Pancreas (tissue), 10 donors: ENCODE data around the gene GIMAP7. TPM values are rescaled to one million over a fixed set of nuclear protein-coding genes. Genes with fewer than 3 reads are reported as not detected.
"Not testable (repeated sequence)": the region's sequence is repeated elsewhere in the genome, so short reads cannot be mapped to it uniquely, and the experiment has no call there.

Experiments
- ATAC-seq, 4 donors: fragments of 200-7000 bp; cut with Tn5 transposase; one replicate each; pipeline versions ENCODE4 v1.8.0 to v1.9.1; 2020; ENCODE audit warnings: mild to moderate bottlenecking in 4 of 4, moderate library complexity in 4 of 4
- DNase-seq, 6 donors: peaks; one replicate each; pipeline ENCODE4 v3.0.0-alpha.2; 2020
- FAIRE-seq: peaks from 2 replicates; lab custom pipeline; 2012; peaks lifted over from hg19 to GRCh38; lab: Jason Lieb, UNC
- H3K27ac ChIP-seq, 4 donors: fragments of 200-600 bp; sonication (generic); 1 replicate in 3 of 4; 2 replicates in 1 of 4; pipeline versions ENCODE4 v1.5.0 to v1.8.0; 2020
- H3K27me3 ChIP-seq, 4 donors: fragments of 200-600 bp; one replicate each; pipeline ENCODE4 v1.8.0; 2021
- H3K36me3 ChIP-seq, 3 donors: fragments of 200-600 bp; sonication (generic) in 1 of 3; one replicate each; pipeline versions ENCODE4 v1.5.0 to v1.8.0; 2020 to 2021
- H3K4me1 ChIP-seq, 3 donors: fragments of 200-600 bp; one replicate each; pipeline ENCODE4 v1.8.0; 2021
- H3K4me3 ChIP-seq, 4 donors: fragments of 200-600 bp; sonication (generic) in 2 of 4; one replicate each; pipeline versions ENCODE4 v1.5.0 to v1.8.0; 2020 to 2021
- H3K9me3 ChIP-seq, 4 donors: fragments of 200-600 bp; one replicate each; pipeline ENCODE4 v1.8.0; 2021
- WGBS, 2 donors: extraction: QIAGEN DNeasy Blood & Tissue Kit; methylation state at CpG; one replicate each; pipeline ENCODE4 v1.1.7; 2013; 5-methylcytosine and 5-hydroxymethylcytosine counted together
- intact Hi-C, 3 donors: fragments of 100-400 bp; cut with DNase I; formaldehyde crosslinking; loops; one replicate each; pipeline versions ENCODE4 v1.11.1 to v1.14.2; 2022
- polyA plus RNA-seq, 2 donors: library from polyadenylated mRNA; stranded (reverse); fragments of 200-250 nt; gene quantifications; one replicate each; pipeline ENCODE4 v1.2.3, GENCODE V29; 2013
- total RNA-seq, 6 donors: library from RNA; stranded (reverse); fragmentation: NEBNext Ultra II Directional in 4 of 6; extraction: Animal tissue kit (Norgen Biotek cat#: 25700) in 4 of 6; gene quantifications; one replicate each; pipeline versions ENCODE4 v1.2.1 to v1.2.4, GENCODE V29; 2021 to 2023
- TF ChIP-seq, protein P1 (sequence below), 4 donors: fragments of 200-600 bp; sonication (generic) in 3 of 4; IDR thresholded peaks; one replicate each; pipeline versions ENCODE4 v1.5.0 to v1.8.0; 2021; ENCODE audit warnings: antibody characterized with exemption in 4 of 4
- donor health status: healthy with polysubstance abuse.
- donor health status: DM: no; HTN: no; CAD: no; lungs with moderate emphysema.
- donor health status: DM: no; HTN: no; CAD: no.
- donor health status: control.
- donor health status: control.
- donor health status: Bipolar disorder and iron deficiency.
- donor health status: DM: yes; HTN: yes; CAD: no.
- donor health status: DM: no; HTN: no; CAD: no.
- donor health status: DM: no; HTN: no; CAD: no.
- donor health status: DM: yes; HTN: yes; CAD: no.

Gene GIMAP7
- total and polyA plus RNA-seq, 8 donors: 1.1 to 12.3 (median 4.8) TPM

- no peaks in the 10 kb centered on the region for H3K9me3 ChIP-seq
- ATAC-seq (peak in 1 of 4 donors; percentile 37), FAIRE-seq (no peak), DNase-seq (no peak)
- H3K4me1 ChIP-seq: no peaks in the 10 kb centered on the region
- TF ChIP-seq, protein P1, sequence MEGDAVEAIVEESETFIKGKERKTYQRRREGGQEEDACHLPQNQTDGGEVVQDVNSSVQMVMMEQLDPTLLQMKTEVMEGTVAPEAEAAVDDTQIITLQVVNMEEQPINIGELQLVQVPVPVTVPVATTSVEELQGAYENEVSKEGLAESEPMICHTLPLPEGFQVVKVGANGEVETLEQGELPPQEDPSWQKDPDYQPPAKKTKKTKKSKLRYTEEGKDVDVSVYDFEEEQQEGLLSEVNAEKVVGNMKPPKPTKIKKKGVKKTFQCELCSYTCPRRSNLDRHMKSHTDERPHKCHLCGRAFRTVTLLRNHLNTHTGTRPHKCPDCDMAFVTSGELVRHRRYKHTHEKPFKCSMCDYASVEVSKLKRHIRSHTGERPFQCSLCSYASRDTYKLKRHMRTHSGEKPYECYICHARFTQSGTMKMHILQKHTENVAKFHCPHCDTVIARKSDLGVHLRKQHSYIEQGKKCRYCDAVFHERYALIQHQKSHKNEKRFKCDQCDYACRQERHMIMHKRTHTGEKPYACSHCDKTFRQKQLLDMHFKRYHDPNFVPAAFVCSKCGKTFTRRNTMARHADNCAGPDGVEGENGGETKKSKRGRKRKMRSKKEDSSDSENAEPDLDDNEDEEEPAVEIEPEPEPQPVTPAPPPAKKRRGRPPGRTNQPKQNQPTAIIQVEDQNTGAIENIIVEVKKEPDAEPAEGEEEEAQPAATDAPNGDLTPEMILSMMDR (IDR thresholded peaks at IDR 0.05): no peak
- WGBS, 2 donors: 80 to 85% methylated on average over 1 of the region's 1 CpG
- no peak overlapping the region for H3K4me3 ChIP-seq
- no peak overlapping the region for H3K27ac ChIP-seq
- H3K36me3 ChIP-seq: no peaks in the 10 kb centered on the region
- H3K27me3 ChIP-seq: peaks cover 0 to 5% (median 1%) of the 10 kb centered on the region in 4 donors
- intact Hi-C loops: no loop called here
Measured at GRCh38 chr7:150489782-150490181, 24.9 kb upstream of the GIMAP7 start.

DNA sequence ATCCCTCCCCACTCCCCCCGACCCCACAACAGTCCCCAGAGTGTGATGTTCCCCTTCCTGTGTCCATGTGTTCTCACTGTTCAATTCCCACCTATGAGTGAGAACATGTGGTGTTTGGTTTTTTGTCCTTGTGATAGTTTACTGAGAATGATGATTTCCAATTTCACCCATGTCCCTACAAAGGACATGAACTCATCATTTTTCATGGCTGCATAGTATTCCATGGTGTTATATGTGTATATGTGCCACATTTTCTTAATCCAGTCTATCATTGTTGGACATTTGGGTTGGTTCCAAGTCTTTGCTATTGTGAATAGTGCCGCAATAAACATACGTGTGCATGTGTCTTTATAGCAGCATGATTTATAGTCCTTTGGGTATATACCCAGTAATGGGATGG lies 21.2 kb upstream of the GIMAP7 start:
- H3K27ac ChIP-seq, ATAC-seq, DNase-seq, H3K4me1 ChIP-seq, H3K27me3 ChIP-seq, intact Hi-C loops, H3K36me3 ChIP-seq, H3K4me3 ChIP-seq, FAIRE-seq, H3K9me3 ChIP-seq: not testable (repeated sequence)
- WGBS, 2 donors: 18 to 34% methylated on average over 1 to 2 of the region's 3 CpGs

GRCh38 chr7:150502519-150502918 lies 12.2 kb upstream of the GIMAP7 start:
- ATAC-seq: no peak
- H3K27ac ChIP-seq: no peak overlapping the region
- FAIRE-seq: no peak

GRCh38 chr7:150503155-150503554 lies 11.5 kb upstream of the GIMAP7 start:
- no peaks in the 10 kb centered on the region for H3K4me1 ChIP-seq
- H3K27ac ChIP-seq: no peak overlapping the region
- ATAC-seq: no peak
- TF ChIP-seq, protein P1 (IDR thresholded peaks at IDR 0.05): no peak
- H3K9me3 ChIP-seq: no peaks in the 10 kb centered on the region
- no peak overlapping the region for H3K4me3 ChIP-seq
- DNase-seq: no peak
- WGBS, 2 donors: 72 to 78% methylated on average over 4 of the region's 4 CpGs
- H3K36me3 ChIP-seq: no peaks in the 10 kb centered on the region
- FAIRE-seq: no peak
- H3K27me3 ChIP-seq: no peaks in the 10 kb centered on the region
- intact Hi-C loops: no loop called here

More at GRCh38 chr7:150502519-150502918, 12.2 kb upstream of the GIMAP7 start:
- Histone ChIP-seq H3K36me3 (no peaks in the 10 kb centered on the region), H3K4me1 (no peaks in the 10 kb centered on the region), H3K9me3 (no peaks in the 10 kb centered on the region), H3K27me3 (no peaks in the 10 kb centered on the region), H3K4me3 (no peak overlapping the region)
- intact Hi-C loops: no loop called here
- DNase-seq: no peak
- TF ChIP-seq, protein P1 (IDR thresholded peaks at IDR 0.05): no peak

DNA sequence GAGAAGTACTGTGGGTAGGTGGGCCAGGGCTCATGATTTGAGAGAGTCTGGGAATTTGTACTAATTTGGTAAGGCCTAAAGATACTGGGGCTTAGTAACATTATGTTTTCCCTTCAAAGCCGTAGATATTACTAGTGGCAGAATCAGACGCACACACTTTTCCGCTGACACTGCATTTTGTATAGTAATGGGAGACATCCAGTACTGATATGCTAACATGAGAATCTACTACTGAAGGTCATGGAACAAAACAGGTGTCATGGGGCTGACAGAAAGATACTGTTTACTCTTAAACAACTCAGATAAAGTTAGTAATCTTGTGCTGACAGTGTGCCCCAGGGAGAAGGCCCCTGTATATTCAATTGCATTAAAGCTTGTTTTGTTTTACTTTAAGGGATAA lies 11.1 kb upstream of the GIMAP7 start:
- no peak for DNase-seq
- no peak overlapping the region for H3K27ac ChIP-seq
- no peak for FAIRE-seq
- H3K4me1 ChIP-seq: no peaks in the 10 kb centered on the region
- no peak overlapping the region for H3K4me3 ChIP-seq
- peak in 1 of 4 donors; percentile 30 for ATAC-seq
- H3K9me3 ChIP-seq: no peaks in the 10 kb centered on the region
- intact Hi-C loops: no loop called here
- no peaks in the 10 kb centered on the region for H3K36me3 ChIP-seq
- TF ChIP-seq, protein P1 (IDR thresholded peaks at IDR 0.05): no peak
- H3K27me3 ChIP-seq: no peaks in the 10 kb centered on the region
- 23 to 26% methylated on average over 3 of the region's 3 CpGs for WGBS, 2 donors
